GM19238 (cell line): Measurements from ENCODE around the gene NTNG1.

Source experiments
- DNase-seq: peaks from one replicate; pipeline ENCODE4 v3.0.0; 2011; ENCODE audit warnings: low spot score; ENCODE audit not compliant: insufficient read length

Gene NTNG1

DNA sequence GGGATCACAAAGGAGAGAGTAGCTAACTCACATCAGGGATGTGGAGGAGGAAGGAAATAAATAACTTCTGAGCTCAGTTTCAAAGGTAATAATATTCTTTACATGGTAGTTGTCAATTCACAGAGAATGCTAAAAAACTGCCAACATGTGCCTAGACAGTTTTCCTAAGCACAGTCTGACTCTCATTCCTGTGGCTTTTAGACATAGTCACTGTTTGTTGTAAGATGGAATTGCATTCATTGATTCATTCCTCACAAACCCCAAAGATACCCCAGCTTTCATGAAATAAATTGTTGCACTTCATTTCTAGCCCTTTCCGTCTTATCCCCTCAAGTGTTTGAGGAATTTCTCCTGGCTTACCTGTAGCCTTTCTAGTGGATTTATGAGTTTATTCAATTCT, 263.9 kb downstream of the NTNG1 start:
- DNase-seq: no peak

DNA sequence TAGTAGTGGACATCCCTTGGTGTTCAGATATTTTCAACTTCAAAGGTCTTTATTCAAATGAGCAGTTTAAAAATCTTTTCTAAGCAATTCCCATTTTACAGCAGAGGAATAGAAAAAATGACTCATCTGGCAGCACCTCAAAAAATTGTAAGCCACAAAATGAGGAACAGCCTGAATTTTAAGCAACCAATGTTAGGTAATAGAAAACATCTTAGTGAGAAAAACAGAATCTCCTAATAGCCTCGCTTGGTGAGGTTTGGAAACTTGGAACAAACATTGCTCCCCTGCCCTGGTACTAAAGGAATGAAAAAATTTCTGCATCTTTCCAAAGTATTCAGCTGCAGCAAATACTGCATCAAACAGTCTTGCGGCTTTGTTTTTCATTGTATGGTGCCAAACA, 264.4 kb downstream of the NTNG1 start:
- no peak for DNase-seq

DNA sequence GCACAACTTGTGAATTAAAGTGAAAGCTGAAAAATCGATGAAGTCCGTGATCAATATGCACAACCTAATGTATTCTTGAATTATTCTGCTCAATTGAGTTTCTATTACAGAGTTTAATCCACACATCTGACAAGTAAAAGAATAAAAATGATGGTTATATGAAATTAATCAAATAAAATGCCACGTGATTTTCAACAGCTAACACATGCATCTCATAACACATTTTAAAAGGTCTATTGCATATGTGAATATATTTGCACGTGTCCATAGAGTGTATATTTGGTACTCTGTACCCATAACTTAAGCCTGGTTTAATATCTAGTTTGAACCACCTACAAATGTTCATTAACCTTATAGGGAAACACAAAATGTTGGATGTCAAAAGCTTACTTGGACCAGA, 266.2 kb downstream of the NTNG1 start:
- no peak for DNase-seq

DNA sequence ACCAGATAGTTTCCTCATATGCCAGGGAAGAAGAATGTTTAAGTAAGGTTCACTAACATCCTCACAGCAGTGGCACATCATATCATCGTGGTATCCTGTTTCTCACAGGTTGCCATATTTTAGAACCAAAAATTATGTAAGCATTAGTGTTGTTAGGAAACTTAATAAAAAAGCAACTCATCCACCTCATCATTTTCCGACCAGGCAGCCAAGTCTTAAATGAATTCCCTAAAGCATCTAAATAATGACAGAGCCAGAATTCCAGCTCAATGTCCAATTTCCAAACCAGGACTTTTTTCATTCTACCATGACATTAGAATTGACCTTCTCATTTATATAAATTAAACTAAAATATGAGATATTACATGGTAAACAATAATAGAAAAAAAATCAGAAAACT, 272.7 kb downstream of the NTNG1 start:
- DNase-seq: no peak

DNA sequence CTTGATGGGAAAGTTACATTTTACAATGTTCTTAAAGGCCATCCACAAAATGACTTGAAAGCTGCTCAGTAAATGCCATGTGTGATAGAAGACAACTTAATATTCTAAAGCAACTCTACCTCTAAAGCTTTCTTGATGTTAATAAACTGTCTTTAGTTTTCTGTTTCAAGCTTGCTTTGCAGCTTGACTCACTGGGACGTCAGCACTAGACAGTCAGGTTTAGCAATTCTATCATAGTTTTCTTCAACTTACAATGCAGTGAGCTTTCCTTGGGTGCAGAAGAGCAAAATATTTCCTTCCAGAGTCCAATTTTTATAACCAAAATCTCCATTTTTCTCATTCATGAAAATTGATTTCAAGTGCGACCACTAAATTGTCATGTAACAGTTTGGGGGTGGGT, 273.1 kb downstream of the NTNG1 start:
- no peak for DNase-seq

DNA sequence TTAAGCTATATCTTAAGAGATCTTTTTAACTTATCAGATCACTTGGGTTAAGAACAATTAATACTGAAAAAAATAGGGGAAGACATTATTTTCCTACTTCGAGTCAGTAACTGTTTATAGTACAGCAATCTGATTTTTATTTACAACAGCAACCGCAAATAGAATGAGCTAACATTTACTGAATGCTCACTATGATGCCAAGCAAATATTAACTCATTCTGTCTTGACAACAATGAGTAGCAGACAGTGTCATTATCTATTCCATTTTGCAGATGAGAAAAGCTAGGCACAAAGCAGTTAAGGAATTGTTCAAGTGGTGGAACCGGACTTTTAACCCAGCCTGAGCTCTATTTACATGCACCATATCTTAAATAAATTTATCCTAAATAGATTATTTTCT, 273.7 kb downstream of the NTNG1 start:
- no peak for DNase-seq

DNA sequence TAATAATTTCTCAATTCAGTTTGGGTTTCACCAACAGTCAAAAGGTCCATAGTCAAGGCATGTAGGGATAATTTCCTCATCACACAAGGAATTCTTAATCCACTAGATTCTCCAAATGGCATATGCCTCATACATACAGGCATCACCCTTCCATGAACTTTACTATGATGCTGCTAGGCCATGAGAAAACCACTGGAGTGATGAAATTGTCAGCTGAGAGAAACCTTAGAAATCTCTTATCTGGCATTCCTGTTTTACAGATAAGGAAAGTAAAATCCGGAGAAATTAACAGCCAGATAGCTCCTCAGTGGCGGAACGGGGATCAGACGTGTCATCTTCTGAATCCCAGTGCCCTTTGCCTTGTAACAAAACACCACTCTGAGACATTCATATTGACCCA, 274.4 kb downstream of the NTNG1 start:
- DNase-seq: no peak

DNA sequence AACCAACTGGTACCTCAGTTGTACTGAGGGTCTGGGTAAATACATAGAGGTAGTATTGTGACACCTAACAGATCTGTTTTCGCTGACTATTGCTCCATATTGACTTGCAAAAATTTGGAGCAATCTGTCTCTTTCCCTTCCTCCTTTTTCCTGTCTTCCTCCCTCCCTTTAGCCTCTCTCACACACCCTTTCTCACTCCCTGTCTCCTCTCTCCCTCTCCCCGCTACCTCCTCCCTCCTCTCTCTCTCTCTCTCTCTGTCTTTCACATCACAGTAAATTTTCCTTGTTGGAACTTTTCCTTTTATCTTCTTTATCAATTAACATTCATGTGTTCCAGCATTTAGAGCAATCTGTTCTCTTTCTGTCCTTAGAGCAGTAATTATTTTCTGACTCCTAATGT, 278.2 kb downstream of the NTNG1 start:
- DNase-seq: no peak

DNA sequence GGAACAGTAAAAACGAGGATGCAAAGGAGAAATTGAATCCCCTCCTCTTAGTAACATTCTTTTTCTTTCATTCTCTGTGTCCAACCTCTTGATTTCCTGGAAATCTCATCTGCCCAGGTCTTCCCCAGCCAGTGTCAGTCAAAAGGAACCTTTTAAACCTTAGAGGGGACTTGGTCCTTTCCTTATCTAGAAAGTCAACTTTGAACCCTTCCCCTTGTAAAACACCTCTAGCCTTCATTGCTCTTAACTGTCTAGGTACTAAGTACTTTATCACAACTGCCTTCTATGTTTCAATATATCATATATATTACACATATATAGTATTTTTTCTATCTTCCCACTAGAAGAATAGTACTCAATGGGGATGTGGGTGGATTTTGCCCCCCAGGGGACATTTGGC, 282.1 kb downstream of the NTNG1 start:
- DNase-seq: no peak

DNA sequence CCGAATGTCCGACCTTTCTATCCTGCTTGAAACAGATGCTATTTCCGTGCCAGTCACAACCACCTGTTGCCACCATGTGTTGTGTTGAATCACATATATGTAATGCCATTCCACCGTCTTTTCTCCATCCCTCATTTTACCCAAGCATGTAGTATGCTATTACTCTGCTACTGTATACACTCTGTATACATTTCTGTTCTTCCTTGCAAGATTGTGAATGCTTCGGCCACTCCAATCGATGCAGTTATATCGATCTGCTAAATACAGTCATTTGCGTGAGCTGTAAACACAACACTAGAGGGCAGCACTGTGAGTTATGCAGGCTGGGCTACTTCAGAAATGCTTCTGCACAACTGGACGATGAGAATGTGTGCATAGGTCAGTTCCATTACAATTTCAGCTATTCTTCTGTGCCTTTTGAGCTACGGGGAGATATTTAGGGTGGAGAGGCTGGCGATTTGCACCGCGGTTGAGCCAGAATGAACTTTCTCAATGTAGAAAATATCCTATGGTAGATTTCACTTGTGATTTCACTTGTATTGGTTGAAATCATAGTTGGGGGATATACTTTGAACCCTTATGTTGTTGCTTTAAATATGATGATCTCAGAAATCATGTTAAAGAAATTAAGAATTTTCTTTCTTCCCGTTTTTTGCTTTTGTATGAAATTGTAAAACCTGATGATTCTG, 289.8 kb downstream of the NTNG1 start:
- DNase-seq: peak; percentile 4

DNA sequence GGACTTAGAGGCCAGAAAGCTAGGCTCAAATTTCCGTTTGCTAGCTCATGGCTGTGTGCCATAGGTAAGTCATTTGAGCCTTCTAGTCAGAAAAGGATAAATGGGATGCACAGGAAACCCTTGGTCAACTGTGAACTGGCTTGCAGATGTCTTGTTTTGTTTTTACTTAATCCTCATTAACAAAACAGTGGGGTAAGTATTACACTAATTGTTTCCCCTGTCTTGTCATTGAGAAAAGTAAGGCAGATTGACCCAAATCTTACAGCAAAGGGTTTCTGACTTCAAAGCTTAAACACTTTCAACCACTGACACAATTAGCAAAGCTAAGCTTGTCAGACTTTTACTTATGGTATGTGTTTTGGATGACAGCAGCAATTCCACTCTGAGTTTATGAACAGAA, 291.3 kb downstream of the NTNG1 start:
- no peak for DNase-seq

DNA sequence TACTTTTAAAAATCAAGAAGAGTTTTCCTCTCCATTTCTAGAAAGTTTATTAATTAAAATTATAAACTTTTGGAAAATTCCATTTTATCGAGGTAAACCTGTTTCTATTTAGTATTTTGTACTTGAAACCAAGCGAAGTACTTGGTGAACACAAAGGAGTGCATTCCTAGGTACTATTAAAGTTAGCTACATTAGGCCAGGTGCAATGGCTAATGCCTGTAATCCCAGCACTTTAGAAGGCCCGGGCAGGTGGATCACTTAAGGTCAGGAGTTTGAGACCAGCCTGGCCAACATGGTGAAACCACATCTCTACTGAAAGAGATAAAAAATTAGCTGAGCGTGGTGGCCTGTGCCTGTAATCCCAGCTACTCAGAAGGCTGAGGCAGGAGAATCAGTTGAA, 292.2 kb downstream of the NTNG1 start:
- DNase-seq: no peak

DNA sequence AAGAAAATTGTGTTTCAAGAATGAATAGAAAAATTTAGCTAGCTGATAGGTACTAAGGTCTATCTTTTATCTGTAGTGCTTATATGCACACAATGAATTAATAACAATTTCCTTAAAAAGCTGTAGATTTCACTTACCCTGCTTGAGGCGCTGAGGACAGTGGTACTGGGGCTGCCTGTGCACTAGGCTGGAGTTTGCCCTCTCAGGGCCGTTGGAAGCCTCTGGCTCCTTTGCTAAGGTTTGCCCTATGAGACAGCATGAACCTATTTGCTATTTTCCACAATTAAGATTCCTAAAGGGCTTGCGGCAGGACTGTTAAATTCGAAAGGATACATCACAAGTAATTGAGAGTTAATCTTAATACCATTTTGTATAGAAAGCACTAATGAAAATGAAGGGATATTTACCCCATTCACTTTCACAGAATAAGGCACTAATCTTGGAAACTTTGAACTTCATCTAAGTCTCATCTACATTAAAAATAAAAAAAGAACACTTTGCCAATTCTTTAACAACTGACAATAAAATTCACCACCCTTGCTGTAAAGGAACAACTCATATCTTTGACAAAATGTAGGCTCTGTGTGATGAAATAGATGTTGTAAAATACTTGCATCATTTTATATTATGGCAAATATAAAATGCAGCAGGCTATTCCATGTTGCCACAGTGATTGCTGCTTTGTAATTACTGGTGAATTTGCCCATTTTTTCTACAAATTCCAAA, 293.0 kb downstream of the NTNG1 start:
- no peak for DNase-seq

DNA sequence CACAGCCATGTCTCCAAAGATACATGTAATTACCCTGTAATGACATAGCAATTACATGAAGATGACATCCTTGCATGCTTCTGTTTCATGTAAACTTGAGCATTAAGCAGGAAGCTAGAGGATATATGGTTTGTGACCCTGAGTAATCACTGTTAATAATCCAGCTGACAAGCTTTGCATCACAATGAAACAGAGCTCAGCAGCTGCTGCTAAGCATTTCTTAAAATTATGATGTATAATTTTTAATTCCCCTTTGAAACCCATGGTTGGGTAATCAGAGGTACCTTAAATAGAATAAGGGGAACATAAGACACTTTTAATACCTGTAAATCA, 293.5 kb downstream of the NTNG1 start:
- no peak for DNase-seq

DNA sequence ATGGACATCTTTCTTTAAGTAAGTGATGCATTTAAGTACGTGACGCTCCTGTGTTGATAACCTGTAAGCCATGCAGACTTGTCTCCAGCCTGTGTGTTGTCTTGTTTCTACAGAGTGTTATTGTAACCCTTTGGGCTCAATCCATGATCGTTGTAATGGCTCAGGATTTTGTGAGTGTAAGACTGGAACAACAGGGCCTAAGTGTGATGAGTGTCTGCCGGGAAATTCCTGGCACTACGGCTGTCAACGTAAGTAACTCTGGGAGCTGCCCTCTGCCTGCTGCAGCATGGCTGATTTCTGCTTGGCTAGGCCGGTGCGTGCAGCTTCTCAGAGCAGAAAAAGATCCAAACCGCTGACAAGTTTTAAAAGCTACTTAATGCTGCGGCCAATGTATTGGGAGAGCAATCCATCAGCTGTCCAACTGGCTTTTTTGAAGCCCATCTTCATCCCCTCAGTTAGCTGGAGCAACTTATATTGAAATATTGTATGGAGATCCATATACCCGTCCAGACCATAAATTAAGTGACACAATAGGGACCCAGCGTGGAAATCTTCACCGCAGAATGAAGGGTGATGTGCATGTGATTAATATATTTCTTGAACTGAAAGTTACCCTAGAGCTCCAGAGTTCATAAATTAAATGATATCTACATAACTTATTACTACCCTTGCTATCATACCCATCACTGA, 295.9 kb downstream of the NTNG1 start:
- DNase-seq: no peak

DNA sequence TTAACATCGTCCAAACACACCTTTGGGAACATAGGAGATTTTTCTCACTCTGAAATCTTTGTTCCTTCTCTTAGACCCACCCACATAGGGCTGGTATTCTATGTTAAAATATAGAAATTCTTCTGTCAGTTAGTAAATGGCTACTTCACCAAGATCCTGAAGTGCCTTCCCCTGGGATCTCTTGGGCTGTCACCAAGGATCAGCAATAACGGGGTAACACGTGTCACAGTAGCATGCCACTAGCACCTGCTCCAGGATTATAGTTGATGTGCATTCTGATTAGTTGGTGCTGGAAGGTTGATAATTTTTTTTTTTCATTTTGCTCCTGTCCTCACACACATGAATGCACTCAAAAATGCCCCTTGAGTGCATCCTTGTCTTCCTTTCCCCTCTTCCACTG, 298.7 kb downstream of the NTNG1 start:
- no peak for DNase-seq

DNA sequence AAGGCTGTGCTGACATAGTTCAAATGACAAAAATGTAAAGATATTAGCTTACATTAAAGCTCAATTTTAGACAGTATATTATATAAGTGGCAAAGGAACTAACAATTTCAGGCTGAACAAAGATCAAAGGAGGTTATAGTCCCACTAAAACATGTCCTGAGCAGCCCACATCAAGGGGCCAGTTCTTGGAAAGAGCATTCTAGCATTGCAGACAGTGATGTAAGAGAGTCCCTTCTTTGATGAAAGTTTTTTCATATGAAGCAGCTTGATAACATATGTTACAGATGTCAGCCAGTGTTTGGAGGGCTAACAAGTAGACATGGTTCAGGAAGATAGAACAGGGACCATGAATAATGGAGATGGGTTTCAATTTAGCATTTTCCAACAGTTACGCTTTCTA, 301.7 kb downstream of the NTNG1 start:
- no peak for DNase-seq

DNA sequence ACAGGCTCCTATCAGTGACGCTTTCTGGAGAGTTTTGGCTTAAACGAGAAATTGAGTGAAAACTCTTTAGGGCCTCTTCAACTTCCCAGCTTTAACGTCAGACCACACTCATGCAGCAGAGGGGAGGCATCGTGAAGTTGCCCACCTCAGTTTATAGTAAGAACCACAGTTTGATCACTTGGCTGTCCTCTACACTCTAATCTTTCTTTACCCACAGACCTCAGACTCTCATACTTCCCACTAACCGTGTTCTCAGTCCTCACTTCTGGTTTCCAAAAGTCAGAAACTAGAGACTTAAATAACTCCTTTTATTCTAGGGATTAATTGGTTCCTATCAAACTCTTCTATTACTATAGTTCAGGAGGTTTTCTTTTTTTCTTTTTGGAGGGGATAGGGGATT, 302.2 kb downstream of the NTNG1 start:
- no peak for DNase-seq

DNA sequence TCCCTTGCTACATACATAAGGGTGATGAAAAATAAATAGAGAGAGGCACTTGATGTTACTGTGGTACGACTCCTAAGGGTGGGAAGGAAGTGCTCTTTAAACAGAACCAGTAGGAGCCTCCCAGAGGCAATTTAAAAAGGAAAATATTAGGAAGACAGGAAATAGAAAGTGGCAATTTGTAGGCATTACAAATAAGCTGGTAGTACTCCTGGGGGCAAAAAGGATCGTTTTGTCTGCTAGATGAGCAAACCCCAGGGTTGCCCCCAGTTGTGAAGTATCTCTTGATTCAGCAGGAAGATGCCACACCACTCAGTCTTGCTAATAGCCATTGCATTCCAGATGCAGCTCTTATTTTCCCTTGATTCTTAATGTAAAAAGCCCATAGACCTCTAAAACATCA, 303.0 kb downstream of the NTNG1 start:
- DNase-seq: no peak

DNA sequence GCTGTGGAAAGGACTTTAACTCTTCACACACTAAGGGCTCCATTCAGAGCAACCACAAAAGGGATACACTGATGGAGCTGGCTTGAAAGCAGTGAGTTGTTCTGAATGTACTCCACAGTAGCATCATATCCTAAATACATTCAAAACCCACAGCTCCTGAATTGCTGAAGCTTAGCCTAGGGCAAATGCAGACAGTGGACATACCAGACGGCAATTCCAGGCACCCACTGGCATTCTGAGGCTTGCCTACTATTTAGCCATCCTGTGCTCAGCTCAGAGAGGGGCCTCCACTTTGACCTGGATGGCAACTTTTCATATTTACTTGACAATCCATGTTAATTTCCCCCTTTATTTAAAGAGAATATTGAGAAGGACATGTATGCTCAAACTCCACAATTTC, 303.5 kb downstream of the NTNG1 start:
- no peak for DNase-seq

DNA sequence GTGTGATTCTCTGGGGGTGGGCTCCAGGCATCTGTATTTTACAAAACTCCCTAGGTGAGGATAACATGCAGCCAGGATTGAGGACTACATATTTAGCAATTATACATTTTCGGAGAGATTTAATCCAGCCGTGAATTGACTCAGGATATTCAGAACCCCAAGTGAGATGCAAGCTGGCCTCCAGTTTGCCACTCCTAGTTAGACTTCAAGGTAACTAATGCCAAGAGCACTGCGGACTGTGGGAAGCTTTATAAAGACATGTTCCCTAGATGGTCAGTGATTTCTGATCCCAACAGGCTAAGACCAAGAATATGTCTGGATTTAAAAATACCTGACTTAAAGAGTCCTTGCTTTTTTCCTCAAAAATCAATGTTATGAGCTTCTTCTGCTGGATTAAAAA, 308.5 kb downstream of the NTNG1 start:
- no peak for DNase-seq

DNA sequence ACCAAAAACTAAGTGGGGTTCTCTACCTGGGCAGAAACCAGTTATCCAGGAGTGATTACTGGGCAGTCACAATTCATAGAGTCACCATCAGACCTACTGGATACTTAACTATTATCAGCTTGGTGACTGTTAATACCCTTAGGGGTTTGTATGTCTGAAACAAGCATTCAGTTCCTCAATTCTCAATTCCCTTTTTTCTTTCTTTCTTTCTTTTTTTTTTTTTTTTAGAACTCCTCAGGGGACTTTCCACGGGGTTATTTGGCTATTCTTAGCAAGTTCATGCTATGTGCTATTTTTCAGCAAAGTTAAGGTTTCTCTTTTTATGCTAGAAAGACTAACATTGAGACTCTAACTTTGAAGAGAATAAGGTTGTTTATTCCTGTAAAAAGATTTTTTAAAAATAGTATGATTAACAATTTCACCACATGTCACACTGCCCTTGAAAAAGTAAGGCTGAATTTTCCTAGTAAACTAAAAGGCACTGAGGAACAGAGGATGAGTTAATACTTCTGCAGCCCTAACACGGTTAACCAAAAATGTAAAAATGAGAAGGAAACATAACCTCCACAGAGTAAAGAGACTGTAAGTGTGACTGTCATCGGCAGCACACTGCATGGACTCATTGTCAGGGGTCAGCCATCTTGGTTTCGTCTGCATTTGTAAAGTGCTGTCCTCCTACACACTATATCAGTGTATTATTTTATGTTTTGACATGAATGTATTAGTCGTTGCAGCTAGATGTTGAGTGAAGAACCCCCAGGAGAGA, 310.2 kb downstream of the NTNG1 start:
- no peak for DNase-seq
